ENCODE data around the gene ZNF57. TPM values are rescaled to one million over a fixed set of nuclear protein-coding genes. Genes with fewer than 3 reads are reported as not detected.

The ZNF57 gene
- total and polyA plus RNA-seq, 2 of the 13 experiments (the other 11 are each of a cell fraction or from before 2014, with no cell fraction given), result 6.6 to 17.5 TPM

DNA sequence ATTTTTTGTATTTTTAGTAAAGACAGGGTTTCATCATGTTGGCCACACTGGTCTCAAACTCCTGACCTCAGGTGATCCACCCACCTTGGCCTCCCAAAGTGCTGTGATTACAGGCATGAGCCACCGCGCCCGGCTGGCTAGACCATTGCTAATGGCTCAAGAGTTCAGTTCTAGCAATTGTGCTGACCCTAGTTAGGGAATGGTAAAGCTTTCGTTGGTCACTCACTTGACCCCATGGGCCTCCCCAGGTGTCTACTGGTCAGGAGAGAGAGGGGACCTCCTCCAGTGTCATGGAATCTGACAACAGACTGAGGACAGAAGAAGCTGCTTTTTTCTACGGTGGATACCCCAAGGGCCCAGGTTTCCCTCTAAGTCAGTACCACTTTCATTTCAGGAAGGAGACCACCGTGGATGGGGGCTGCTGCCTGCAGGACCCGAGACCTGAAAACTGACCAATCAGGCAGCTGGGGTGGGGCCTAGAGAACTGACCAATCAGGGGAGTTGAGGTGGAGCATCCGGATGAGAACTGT lies 34.2 kb upstream of the ZNF57 start (continued):
- TF ChIP-seq, protein P1, sequence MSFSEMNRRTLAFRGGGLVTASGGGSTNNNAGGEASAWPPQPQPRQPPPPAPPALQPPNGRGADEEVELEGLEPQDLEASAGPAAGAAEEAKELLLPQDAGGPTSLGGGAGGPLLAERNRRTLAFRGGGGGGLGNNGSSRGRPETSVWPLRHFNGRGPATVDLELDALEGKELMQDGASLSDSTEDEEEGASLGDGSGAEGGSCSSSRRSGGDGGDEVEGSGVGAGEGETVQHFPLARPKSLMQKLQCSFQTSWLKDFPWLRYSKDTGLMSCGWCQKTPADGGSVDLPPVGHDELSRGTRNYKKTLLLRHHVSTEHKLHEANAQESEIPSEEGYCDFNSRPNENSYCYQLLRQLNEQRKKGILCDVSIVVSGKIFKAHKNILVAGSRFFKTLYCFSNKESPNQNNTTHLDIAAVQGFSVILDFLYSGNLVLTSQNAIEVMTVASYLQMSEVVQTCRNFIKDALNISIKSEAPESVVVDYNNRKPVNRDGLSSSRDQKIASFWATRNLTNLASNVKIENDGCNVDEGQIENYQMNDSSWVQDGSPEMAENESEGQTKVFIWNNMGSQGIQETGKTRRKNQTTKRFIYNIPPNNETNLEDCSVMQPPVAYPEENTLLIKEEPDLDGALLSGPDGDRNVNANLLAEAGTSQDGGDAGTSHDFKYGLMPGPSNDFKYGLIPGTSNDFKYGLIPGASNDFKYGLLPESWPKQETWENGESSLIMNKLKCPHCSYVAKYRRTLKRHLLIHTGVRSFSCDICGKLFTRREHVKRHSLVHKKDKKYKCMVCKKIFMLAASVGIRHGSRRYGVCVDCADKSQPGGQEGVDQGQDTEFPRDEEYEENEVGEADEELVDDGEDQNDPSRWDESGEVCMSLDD (CRISPR knock-in tag; IDR thresholded peaks at IDR 0.05; ENCODE audit: borderline replicate concordance), result no peak
- no peak for TF ChIP-seq ZNF772 (CRISPR knock-in tag; IDR thresholded peaks at IDR 0.05)
- TF ChIP-seq, protein P2, sequence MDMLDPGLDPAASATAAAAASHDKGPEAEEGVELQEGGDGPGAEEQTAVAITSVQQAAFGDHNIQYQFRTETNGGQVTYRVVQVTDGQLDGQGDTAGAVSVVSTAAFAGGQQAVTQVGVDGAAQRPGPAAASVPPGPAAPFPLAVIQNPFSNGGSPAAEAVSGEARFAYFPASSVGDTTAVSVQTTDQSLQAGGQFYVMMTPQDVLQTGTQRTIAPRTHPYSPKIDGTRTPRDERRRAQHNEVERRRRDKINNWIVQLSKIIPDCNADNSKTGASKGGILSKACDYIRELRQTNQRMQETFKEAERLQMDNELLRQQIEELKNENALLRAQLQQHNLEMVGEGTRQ (IDR thresholded peaks at IDR 0.05; ENCODE audit: low read depth, low read length), result no peak
- TF ChIP-seq, protein P2 (CRISPR knock-in tag; IDR thresholded peaks at IDR 0.05; ENCODE audit: borderline replicate concordance), result no peak
- no peak for TF ChIP-seq EZH2 (conservative IDR thresholded peaks at IDR 0.05; ENCODE audit: low read depth, low read length)
- TF ChIP-seq ZNF317 (CRISPR knock-in tag; IDR thresholded peaks at IDR 0.05), result no peak
- no peak for TF ChIP-seq ZNF333 (CRISPR knock-in tag; IDR thresholded peaks at IDR 0.05; ENCODE audit: borderline replicate concordance)
- TF ChIP-seq ZNF703 (CRISPR knock-in tag; IDR thresholded peaks at IDR 0.05; ENCODE audit: borderline replicate concordance), result no peak
- TF ChIP-seq, protein P3, sequence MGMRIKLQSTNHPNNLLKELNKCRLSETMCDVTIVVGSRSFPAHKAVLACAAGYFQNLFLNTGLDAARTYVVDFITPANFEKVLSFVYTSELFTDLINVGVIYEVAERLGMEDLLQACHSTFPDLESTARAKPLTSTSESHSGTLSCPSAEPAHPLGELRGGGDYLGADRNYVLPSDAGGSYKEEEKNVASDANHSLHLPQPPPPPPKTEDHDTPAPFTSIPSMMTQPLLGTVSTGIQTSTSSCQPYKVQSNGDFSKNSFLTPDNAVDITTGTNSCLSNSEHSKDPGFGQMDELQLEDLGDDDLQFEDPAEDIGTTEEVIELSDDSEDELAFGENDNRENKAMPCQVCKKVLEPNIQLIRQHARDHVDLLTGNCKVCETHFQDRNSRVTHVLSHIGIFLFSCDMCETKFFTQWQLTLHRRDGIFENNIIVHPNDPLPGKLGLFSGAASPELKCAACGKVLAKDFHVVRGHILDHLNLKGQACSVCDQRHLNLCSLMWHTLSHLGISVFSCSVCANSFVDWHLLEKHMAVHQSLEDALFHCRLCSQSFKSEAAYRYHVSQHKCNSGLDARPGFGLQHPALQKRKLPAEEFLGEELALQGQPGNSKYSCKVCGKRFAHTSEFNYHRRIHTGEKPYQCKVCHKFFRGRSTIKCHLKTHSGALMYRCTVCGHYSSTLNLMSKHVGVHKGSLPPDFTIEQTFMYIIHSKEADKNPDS (CRISPR knock-in tag; IDR thresholded peaks at IDR 0.05), result no peak
- TF ChIP-seq, protein P4, sequence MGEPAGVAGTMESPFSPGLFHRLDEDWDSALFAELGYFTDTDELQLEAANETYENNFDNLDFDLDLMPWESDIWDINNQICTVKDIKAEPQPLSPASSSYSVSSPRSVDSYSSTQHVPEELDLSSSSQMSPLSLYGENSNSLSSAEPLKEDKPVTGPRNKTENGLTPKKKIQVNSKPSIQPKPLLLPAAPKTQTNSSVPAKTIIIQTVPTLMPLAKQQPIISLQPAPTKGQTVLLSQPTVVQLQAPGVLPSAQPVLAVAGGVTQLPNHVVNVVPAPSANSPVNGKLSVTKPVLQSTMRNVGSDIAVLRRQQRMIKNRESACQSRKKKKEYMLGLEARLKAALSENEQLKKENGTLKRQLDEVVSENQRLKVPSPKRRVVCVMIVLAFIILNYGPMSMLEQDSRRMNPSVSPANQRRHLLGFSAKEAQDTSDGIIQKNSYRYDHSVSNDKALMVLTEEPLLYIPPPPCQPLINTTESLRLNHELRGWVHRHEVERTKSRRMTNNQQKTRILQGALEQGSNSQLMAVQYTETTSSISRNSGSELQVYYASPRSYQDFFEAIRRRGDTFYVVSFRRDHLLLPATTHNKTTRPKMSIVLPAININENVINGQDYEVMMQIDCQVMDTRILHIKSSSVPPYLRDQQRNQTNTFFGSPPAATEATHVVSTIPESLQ (CRISPR knock-in tag; conservative IDR thresholded peaks at IDR 0.05), result no peak
- TF ChIP-seq HOXA3 (CRISPR knock-in tag; IDR thresholded peaks at IDR 0.05), result peak; percentile 30; the same call in 1 of the 2 replicates
- TF ChIP-seq ZNF678 (CRISPR knock-in tag; IDR thresholded peaks at IDR 0.05), result no peak
- no peak for TF ChIP-seq NFATC3 (CRISPR knock-in tag; IDR thresholded peaks at IDR 0.05)
- TF ChIP-seq HNF4A (CRISPR knock-in tag; IDR thresholded peaks at IDR 0.05), result no peak; the same call in 1 of the 2 replicates
- TF ChIP-seq, protein P5, sequence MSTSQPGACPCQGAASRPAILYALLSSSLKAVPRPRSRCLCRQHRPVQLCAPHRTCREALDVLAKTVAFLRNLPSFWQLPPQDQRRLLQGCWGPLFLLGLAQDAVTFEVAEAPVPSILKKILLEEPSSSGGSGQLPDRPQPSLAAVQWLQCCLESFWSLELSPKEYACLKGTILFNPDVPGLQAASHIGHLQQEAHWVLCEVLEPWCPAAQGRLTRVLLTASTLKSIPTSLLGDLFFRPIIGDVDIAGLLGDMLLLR (CRISPR knock-in tag; IDR thresholded peaks at IDR 0.05), result no peak
- TF ChIP-seq ZNF768 (CRISPR knock-in tag; IDR thresholded peaks at IDR 0.05), result no peak
- TF ChIP-seq REL (CRISPR knock-in tag; conservative IDR thresholded peaks at IDR 0.05), result no peak
- TF ChIP-seq SRY (CRISPR knock-in tag; IDR thresholded peaks at IDR 0.05), result no peak
- no peak for TF ChIP-seq ZNF614 (CRISPR knock-in tag; IDR thresholded peaks at IDR 0.05; ENCODE audit: borderline replicate concordance)
- TF ChIP-seq ZFP37 (CRISPR knock-in tag; IDR thresholded peaks at IDR 0.05; ENCODE audit: borderline replicate concordance), result no peak
- TF ChIP-seq ZNF644 (CRISPR knock-in tag; IDR thresholded peaks at IDR 0.05; ENCODE audit: low read depth), result peak; percentile 39; the same call in 1 of the 2 replicates
- no peak for TF ChIP-seq FOXA3 (CRISPR knock-in tag; IDR thresholded peaks at IDR 0.05)
